Activated T-cell treated with anti-CD3 and anti-CD28 coated beads for 24 hours (primary cell): ENCODE results near the gene CHST13.

Source experiments
- DNase-seq: peaks from one replicate; pipeline ENCODE4 v3.0.0-alpha.2; 2020; ENCODE audit warnings: low read depth

Gene CHST13

DNA sequence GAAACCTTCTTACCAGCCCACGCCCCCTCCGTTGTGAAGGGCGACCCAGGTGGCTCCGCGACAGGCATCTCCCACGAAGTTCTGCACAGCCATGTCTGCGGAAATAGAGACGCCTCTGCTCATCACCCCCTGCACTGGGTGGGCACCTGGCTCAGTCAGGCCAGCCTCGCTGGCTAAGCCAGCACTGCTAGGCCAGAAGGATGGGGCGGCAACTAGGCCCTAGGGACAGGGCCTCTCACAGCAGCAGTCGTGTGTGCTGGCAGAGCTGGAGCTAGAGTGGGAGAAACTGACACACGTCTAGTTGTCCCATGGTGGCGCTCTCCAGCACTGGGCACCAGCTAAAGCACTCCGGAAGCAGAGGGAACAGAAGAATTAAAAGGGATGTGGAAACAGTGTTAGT lies 35.8 kb upstream of the CHST13 start:
- no peak for DNase-seq

DNA sequence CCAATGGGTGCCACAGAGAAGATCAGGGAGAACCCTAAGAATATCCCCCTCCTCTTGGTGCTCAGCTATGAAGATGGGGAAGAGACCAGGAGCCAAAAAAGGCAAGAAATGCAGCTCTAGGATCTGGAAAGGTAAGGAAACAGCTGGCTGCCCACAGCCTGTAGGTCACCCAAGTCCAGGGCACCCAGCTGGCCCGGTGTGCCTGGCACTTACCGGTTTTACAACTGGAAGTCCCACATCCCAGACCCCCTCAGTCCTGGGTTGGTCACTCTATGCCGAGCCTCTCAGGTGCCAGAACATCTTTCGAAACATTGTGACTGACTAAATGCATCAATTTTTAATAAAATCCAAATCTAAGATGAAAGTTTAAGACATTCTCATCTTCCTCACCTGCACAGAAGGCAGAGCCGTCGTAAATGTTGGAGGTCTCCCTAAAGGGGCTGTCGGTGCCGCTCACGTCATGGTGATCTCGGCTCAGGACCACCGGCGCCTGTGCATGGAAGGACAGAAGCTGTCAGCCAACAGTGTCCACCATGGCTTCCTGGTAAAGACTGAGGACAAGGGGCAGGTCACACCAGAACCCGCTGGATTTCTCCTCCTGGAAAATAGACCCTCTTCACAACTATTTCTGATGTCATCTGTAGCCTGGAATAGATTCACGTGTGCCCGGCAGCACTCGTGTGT lies 34.9 kb upstream of the CHST13 start:
- no peak for DNase-seq

DNA sequence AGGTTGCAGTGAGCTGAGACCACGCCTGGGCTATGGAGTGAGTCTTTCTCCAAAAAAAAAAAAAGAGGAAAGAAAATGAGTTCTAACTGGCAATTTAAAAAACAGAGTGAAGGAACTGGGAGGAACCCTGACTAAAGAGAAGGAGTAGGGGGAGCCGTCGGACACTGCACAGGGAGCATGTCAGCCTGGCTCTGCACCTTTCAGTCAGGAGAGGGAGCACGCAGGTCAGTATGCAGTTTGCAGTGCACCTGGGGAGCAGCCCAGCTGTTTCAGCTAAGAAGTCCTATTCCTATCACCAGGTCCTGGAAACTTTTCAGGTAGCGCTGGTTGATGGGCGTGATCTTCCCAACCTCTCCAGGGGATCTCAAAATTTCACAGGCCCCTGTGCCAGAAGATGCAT lies 33.3 kb upstream of the CHST13 start:
- DNase-seq, result no peak

DNA sequence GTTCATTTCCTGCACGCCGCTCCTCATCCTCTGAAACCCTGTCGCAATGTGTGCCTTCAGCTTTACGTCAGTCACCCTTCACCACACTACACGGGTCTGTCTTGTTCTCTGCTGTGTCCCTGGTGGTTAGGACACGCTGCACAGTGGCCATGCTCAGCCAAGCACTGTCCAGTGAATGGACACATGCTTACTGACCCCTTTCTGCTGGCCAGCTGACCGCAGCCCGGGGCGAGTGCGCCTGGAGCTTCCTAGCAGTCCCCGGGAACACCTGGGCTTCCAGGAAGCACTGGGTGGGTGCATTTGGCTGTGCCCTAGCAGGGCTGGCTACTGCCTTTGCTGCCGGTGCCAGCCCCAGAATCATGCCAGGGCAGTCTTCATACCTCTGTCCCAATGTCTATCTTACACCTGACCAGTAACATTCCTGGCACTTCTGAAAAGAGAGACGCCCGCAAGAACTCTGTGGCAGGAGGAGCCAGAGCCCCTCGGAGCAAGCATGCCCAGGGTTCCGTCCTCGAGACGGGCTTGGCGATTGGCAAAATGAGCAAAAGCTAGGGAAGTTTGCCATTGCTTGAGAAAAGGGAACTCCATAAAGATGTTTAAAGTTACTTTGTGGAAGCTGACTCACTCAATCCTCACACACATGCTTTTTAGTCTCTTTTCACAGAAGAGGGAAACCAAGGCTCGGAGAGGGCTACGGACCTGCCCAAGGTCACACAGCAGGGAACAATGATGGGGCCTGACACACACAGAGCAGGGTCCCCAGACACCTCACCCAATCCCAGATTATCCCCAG lies 32.5 kb upstream of the CHST13 start:
- DNase-seq, result no peak

DNA sequence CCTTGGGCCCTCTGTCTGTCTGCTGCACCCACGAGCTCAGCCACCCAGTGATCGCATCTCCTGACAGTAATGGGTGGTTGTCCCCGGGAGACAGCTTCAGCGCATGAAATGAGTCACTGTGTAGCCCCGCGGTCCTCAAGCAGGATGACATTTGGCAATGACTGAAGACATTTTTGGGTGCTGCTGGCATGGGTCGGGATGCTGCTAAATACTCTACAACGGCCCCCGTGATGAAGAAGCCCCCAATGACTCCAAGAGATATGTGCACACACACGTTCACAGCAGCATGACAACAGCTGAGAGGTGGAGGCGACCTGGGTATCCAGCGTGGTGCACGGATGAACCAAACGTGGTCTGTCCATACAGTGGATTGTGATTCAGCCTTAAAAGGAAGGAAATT lies 30.9 kb upstream of the CHST13 start:
- no peak for DNase-seq

DNA sequence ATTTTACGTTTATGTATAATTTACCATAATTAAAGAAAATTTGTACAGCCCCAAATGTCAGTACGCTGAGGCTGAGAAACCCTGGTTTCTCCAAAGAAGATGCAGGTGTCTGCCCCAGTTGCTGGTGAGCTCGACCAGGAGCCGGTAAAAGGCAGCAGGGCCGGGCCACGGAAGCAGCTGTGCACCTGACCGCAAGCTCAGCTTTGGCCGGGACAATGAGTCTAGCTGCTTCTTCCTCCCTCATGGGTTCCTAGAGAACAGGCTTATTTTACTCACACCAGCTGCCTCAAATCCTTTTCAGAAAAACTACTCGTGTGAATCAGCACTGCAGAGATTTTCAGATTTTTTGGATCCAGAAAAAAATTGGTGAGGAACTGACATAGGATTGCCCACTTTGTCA lies 30.2 kb upstream of the CHST13 start:
- DNase-seq, result no peak

DNA sequence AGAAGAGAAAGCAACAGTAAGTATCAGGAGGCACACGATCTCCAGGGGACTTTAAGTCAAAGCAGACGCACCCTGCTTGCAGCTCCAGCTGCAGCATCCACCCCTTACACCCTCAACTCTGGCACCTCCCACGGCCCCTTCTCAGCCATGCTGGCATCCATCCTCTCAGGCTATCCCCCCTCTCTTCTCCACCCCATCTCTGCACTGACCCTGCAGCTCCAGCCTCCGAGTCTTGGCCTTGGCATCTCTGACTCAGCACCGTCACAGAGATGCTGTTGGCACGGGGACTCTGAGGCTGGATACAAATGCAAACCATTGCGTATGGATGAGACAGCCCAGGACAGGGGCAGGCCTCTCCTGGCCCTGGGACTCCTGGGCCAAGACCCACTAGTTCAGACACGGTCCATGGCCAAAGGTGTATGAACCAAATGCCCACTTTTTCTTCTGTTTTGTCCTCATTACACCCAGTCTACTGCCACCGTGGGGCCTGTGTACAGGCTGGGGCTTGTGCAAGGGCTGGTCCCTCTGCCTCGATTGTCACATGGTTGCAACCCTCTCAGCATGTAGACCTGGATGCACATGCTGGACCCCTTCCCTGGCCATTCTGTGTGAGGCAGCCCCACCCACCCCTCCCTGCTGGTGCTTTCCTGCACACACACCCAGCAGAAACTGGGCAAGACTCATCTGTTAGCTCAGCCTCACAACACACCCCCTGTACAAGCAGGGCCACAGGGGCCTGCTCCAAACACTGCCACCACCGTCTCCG lies 29.6 kb upstream of the CHST13 start:
- no peak for DNase-seq

DNA sequence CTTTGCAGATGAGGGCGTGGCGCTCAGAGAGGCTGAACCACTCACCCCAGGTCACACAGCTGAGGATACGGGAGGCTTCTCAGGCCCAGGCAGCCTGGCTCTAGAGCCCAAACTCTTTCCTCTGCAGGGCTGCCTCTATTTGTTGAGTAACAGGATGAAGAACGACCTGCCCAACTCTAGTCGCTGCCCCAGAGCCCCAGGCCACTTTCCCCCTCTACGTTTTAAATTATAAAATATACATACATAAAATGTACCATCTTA lies 29.1 kb upstream of the CHST13 start:
- no peak for DNase-seq

DNA sequence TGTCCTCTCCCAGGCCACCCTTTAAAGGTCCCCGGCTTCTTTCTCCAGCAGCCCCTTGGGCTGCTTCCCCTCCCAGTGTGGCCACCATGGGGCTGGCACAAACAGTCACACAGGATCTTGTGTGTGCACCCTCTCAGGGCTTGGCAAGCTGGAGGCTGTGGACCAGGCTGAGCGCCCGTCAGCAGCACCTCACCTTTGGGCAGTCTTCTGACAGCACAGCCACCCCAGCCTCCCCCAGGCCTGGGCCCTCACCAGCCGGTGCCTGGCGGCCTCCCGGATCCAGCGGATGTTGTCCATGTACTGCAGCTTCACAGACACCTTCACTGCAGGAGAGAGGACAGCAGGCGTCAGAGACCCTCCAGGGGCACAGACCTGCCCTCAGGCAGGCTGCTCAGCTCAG lies 28.2 kb upstream of the CHST13 start:
- no peak for DNase-seq

DNA sequence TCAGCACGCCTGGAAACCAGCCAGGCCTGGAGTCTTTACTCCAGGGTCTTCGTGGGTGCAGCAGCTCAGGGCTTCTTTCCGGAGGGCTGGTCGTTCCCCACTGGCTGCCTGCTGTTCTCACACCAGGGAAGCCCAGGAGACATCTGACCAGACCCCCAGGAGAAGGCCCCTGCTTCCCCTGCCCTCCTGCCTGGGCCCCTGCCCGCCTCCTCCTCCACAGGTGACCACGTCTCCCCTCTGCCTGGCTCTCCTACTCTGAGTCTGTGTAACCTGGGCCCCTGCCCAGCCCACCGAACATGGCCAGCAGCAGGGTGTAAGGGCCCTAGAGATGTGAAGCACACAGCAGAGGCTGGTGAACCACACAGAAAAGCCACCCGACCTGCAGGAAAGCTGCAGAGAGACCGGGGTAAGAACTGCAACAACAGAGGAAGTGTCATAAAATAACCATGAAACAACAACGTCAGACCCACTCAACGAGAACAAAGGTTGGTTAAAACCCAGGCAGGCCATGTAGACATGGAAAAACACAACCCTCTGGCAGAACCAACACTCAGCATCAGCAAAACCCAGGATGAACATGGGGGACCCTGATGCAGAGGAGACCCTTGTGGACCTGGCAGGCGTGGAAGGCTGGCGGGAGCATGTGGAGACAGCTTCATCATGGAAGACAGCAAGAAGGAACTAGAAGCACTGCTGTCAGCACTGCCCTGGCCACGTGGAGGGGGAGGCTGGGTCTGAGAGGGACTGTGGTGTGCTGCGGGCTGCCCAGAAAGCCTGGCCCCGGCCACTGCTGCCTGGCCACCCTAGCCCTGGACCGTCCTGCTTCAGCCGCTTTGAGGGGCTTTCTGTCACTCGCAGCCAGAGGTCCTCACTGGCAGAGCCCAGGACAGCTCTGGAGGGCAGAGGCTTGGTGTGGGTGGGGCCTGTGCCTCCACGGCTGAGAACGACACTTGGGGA lies 26.8 kb upstream of the CHST13 start:
- DNase-seq, result no peak

DNA sequence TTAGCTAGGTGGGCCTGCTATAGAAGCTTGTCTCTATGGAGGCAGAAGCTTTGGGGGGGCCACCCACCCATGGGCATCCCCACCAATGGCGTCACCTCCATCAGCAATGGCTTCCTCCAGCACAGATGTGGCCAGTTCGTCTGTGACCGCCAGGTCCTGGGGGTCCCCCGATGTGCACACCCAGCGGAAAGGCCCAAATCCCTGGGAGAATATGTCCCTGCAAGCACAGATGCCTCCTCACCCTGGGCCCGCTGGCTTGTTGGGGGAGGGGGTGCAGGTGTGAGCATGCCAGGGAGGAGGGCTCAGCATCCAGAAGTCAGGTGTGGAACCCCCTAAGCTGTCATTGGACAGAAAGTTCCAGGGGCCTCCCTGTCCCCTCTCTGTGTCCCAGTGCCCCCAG lies 26.0 kb upstream of the CHST13 start:
- no peak for DNase-seq

DNA sequence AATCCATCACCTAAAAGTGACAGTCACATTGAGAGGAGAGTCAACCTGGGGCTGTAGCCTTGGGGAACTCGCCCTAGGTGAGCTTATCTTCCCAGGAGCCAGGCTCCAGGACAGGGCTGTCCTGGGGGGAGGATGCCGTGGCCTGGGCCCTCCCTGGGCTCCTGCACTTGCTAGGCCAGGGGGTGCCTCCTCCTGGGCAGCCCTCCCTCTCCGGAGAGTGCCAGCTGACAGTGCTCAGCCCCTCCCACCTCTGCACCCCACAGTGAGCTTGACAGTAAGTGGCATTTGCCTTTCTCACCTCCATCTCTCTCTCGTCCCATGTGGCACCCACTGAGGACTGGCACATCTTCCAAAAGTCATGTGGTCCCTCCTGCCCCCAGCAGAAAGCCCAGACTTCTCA lies 25.5 kb upstream of the CHST13 start:
- no peak for DNase-seq

DNA sequence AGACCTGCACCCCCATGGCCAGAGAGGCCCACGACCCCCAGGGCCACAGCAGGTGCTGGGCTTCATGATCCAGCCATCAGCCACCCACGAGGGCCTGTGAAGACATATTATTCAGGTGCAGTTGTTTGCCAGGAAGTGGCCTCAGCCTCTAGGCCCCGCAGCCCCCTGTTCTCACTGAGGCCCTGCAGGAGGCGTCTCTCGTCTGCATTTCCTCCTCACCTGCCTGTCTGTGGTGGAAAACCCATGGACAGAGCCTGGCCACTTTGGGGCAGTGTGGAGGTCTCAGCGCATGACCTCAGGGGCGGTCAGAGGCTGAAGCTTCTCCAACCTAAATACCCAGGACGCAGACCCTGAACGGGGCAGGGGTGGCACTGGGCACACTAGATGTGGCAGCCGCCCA lies 25.0 kb upstream of the CHST13 start:
- no peak for DNase-seq

DNA sequence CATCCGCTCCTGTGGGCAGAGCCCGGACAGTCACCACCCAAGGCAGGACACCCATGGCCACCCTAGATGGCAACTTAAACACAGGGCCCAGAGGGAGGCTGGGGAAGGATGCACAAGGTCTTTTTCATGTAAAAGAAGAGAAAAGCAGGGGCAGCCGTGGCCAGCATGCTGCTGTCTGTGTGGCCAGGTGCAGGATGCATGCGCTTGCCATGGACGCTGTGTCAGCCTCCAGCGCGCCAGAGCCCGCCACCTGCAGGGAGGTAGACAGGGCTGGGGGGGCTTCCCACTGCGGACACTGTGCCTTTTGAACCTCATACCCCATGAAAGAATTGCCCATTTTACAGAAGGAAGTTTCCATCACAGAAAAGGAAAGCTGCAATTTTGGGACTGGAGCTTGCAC lies 24.6 kb upstream of the CHST13 start:
- DNase-seq, result no peak

DNA sequence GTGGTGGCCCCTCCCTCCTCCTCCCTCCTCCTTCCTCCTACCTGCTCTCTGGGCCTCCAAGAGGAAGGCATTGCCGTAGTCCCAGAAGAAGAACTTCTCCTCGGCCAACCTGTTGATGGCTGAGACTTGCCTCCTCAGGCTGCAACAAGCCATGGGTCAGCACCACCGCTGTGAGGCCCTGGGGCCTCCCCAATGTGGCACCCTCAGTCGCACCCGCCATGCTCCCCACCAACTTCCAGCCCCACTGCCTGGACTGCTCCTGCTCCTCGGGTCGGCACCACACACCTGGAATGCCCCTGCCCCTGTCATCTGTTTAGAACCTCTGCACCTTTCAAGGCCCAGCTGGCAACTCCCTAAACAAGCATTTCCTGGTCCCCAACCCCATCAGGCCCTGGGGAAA lies 23.9 kb upstream of the CHST13 start:
- DNase-seq, result no peak

DNA sequence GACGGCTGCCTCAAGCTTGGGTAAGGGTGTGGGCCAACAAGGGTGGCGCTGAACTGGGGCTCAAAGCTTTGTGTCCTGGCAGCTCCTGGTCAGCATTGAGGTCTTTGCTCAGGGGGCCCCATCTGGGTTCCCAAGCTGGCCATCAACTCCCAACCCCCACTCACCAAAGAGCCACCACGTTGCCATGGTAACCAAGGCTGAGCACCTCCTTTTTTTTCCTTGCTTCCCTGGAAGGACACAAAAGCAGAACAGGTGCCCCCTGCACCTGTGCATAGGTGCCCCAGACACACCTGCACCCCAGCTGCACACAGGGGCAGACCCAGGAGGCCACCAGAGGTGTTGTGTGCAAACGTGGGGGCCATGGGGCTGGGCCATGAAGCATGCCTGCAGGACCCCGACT lies 22.9 kb upstream of the CHST13 start:
- DNase-seq, result no peak

DNA sequence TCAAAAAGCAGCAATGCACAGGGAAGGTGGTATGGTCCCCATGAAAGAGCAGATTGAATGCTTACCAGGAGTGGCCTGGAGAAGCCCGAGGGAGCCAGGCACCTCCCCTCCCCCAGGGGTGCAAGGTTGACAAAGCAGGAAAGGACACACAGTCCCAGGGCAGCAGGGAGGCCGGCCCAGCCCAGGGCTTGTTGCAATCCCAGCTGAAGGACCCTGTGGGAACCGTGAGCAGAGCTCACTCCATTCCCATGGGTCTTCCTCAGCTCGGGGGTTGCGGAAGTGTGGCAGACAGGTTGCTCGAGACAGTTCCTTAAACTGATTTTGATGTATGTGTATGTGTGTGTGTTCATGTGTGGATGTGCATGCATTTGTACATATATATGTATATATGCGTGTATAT lies 22.2 kb upstream of the CHST13 start:
- no peak for DNase-seq

DNA sequence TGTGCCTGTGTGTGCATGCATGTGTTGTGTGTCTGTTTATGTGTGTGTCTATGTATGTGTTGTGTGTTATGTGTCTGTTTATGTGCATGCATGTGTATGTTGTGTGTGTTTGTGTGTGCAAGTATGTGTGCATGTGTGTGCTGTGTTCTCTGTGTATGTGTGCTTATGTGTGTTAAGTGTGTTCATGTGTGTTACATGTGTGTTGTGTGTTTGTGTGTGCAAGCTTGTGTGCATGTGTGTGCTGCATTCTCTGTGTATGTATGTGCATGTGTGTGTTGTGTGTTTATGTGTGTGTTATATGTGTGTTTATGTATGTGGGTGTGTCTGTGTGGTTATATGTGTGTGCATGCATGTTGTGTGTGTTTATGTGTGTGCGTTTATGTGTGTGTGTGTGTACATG lies 21.3 kb upstream of the CHST13 start:
- DNase-seq, result no peak

DNA sequence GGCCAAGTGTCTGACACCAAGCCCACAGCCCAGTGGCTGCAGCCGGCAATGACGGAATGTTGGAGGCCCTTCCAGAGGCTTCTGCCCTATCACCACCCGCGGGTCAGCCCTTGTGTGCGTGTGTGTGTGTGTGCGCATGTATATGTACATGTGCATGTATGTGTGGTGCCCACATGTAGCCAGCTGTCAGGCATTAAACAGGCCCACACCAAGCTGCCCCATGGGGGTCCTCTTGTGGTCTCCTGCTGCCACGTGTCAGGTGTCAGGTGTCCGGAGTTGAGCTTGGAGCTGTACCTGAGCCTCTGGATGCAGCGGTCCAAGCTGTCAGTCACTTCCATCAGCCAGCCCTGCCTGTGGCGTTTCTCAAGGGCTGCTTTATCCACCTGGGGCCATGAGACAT lies 20.3 kb upstream of the CHST13 start:
- DNase-seq, result no peak

DNA sequence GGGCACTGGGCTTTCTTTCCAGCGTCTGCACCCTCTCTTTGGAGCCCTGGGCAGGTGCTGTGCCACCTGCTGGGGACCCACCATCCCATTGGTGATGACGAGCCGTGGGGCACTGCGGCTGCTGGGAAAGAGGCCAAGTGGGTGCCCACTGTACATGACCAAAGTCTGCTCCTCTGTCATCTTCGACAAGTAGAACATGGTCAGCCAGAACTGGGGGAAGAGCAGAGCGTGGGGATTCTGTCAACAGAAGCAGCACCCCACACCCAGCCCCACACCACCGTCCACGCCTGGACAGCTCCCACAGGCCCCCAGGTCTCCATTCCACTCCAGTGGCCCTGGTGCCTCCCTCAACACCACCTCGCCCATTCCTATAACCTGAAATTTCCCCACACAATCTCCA lies 16.1 kb upstream of the CHST13 start:
- no peak for DNase-seq

DNA sequence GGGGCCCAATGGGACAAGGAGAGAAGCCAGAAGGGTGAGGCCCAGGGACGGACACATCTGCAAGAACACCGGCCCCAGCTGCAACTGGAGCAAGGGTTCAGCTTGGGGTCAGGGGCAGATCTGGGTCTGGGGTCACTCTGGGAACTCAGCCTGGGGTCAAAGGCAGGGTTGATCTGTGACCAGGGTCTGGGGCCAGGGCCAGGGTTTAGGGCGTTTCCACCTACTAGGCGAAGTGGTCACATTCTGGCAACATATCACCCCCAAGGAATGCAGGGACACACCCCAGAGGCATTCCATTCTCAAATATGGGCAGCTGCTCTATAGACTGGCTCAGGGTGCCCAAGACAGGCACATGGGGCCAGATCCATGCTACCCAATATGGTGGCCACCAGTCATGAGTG lies 15.4 kb upstream of the CHST13 start:
- no peak for DNase-seq

DNA sequence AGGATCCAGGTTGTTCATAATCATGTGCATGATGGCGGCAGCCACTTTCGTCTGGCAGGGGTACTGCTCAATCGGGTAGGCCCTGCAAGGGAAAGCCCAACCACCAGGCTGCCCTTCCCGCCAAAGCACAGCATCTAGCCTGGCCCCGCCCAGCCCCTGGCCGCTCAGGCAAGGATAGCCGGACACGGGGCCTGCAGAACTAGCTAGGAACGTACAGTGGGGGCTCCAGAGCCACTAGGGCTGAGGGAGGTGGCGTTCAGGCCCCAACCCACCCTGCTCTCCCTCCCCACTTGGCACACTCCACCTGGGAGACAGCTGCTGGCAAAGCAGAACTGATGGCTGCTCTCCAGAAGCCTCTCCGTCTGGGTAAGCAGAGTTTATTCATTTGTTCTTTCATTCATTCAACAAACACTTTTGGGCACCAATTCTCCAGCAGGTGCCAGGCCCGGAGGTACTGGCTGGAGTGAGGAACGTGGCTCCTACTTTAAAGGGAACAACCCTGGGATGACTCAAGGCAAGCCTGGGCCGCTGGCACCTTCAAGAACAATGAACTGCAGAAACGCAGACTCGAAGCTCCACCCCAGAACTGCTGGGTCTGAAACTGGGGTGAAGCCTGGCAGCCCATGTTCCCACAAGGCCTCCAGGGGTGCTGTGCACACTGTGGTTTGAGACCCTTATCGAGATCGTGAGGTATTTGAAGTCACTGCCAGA lies 14.2 kb upstream of the CHST13 start:
- no peak for DNase-seq
